Vein endothelial cell (primary cell): ENCODE results near the gene HSP90AB1. TPM values are rescaled to one million over a fixed set of nuclear protein-coding genes. Genes with fewer than 3 reads are reported as not detected.

Experiments used
- small RNA-seq: library from RNA; depleted of rRNA; stranded (forward); fragments of <200 nt; gene quantifications from one replicate; pipeline ENCODE3, GENCODE V24; 2012
- total RNA-seq: library from RNA; depleted of rRNA; stranded (reverse); fragments of >200 nt; gene quantifications from 2 replicates; pipeline ENCODE4 v1.2.3, GENCODE V29; 2012

HSP90AB1 gene
- 1,245 and 1,641 TPM in 2 replicates for total RNA-seq

GRCh38 chr6:44246663-44247337 lies at the start of gene HSP90AB1:
HSP90AB1 (plus strand) TSS chr6:44247101; CDS start chr6:44248630, 1,529 bp downstream.

DNA sequence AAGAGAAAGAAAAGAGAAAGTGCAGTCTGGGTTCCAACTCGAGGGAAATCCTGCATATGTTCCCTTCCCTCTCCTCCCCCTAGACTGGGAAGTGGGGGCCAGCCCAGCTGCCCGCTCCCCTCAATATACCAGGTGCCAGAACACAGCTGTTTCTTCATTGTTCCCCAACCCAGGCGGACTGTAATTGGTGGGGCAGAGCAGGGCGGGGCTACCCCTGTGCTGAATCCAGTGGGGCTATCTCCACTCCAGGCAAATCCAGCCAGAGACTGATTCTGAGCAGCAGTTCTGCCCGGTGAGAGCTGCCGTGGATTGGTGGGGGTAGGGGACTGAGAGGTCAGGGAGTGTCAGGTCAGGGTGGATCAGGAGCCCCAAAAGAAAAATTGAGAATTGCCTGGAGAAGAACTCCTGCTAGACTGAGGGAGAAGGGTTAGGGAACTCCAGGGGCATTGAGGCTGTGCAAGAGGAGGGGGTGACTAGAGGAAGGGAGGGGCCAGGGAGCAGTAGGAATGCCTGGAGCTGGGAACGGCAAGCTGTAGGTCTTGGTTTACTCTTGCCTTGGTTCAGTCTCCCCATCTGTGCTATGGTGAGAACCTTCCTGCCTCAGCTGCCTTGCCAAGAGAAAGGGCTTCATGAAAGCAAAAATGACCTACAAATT lies 30.1 kb upstream of the HSP90AB1 start, which contains the start of gene MYMX:
MYMX (plus strand) TSS at position 250 of the 655 bp plus-strand sequence. CDS start 546 bp downstream, outside the sequence.

GRCh38 chr6:44223319-44224028 lies 23.4 kb upstream of the HSP90AB1 start, which contains the start of gene SLC29A1:
SLC29A1 (plus strand) TSS chr6:44223595; CDS start chr6:44227314, 3,719 bp downstream.

GRCh38 chr6:44257025-44257752 lies 10.3 kb downstream of the HSP90AB1 start, which contains the start of gene SLC35B2:
SLC35B2 (minus strand) TSS chr6:44257528; CDS start chr6:44257410, 118 bp downstream.

DNA sequence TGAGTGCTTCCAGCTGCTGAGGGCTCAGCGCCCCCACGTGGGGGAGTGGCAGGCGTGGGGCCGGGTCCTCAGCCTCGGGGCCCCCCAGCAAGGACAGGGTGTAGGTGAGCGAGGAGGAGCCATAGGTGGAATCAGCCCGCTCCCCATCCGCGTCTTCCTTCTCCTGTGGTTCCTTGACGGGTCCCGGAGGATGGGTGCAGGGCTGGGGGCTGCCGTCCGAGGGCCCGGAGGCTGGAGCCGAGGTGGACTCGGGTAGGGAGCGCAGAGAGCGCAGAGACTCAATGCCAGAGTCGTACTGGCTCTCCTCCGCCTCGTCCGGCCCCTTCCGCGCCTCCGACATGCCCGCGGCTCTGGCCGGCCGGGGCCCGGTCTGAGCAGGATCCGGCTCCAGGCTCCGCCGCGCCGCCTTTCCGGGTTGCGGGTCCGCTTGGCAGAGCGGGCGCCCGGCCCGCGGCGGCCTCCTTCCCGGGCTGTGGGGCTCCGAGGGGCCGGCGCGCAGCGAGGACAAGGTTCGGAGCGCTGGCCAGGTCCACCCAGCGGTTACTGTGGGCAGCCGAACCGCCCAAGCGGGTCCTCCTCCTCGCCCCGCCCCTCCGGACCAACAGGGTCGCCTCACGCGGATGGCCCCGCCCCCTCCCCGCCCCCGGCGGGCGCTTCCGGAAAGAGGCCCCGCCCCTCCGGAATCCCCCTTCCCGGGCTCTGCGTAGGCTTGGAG lies 18.3 kb downstream of the HSP90AB1 start, which contains the start of gene NFKBIE:
NFKBIE (minus strand) TSS at position 545 of the 715 bp plus-strand sequence; CDS start at position 340, 205 bp downstream.

DNA sequence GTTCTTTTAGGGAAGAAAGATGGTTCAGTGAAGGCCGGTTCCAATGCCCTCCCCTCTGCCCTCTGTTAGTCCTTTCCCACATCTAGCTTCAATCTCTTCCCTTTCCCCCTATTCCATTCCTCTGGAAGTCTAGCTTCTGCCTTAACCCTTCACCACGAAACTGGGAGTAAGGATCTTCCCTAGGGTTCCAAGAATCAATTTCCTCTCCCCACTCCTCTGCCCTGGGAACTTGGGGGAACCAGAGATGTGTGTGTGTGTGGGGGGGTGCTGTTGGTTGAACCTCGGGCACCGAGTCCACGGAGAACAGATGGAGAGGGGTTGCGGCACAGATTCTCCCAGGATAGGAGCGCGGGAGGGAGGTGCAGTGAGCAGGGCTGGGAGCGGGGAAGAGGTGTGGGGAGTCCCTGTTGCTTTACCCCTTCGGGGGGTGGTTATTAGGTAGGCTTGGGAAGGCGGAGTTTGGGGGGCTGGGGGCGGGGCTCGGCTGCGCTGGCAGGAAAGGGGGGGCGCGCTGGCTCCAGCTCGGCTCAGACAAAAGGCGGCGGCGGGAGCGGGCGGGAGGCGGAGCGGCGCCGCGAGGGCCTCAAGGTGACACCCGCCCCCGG lies 23.1 kb downstream of the HSP90AB1 start, which contains the start of gene TMEM151B:
TMEM151B (plus strand) TSS at position 530 of the 605 bp plus-strand sequence. CDS start 293 bp downstream, outside the sequence.

Small RNAs within 50 kb of the gene (small RNA-seq; reads per million reads assigned to genes)
- gene RN7SL811P: not detected

Other genes starting within 250 kb of the HSP90AB1 start
- gene MRPL14, start 119.6 kb upstream of the HSP90AB1 start, total RNA-seq: 46.9 and 55.2 TPM in 2 replicates
- gene TMEM63B, start 119.5 kb upstream of the HSP90AB1 start, total RNA-seq: 34.3 and 38.6 TPM in 2 replicates
- gene CAPN11, start 88.3 kb upstream of the HSP90AB1 start, total RNA-seq: 0.65 and 1.1 TPM in 2 replicates
- 0.96 and 0.98 TPM in 2 replicates for gene MYMX, start 30.2 kb upstream of the HSP90AB1 start, total RNA-seq
- 131 and 150 TPM in 2 replicates for gene SLC29A1, start 23.5 kb upstream of the HSP90AB1 start, total RNA-seq
- 58.1 and 76.8 TPM in 2 replicates for gene SLC35B2, start 10.4 kb downstream of the HSP90AB1 start, total RNA-seq
- gene NFKBIE, start 18.4 kb downstream of the HSP90AB1 start, total RNA-seq: 25.5 and 30.8 TPM in 2 replicates
- gene TMEM151B, start 23.3 kb downstream of the HSP90AB1 start, total RNA-seq: 0.38 and 0.65 TPM in 2 replicates
- gene AARS2, start 66.2 kb downstream of the HSP90AB1 start, total RNA-seq: 11.0 and 14.4 TPM in 2 replicates
- gene SPATS1, start 95.5 kb downstream of the HSP90AB1 start, total RNA-seq: not detected in 2 replicates
- gene CDC5L, start 140.6 kb downstream of the HSP90AB1 start, total RNA-seq: 22.2 and 26.5 TPM in 2 replicates